GM21526 (cell line): Measurements from ENCODE around the gene CASP6.
"Not testable (repeated sequence)": the region's sequence is repeated elsewhere in the genome, so short reads cannot be mapped to it uniquely, and the experiment has no call there.

Experiments used
- ATAC-seq: cut with Tn5 transposase; IDR thresholded peaks from one replicate; pipeline ENCODE4 v1.9.1; 2021; ENCODE audit warnings: moderate library complexity; ENCODE audit not compliant: unreplicated experiment, low FRiP score

Gene CASP6

GRCh38 chr4:109721033-109721432, 17.8 kb upstream of the CASP6 start:
- ATAC-seq = no peak

DNA sequence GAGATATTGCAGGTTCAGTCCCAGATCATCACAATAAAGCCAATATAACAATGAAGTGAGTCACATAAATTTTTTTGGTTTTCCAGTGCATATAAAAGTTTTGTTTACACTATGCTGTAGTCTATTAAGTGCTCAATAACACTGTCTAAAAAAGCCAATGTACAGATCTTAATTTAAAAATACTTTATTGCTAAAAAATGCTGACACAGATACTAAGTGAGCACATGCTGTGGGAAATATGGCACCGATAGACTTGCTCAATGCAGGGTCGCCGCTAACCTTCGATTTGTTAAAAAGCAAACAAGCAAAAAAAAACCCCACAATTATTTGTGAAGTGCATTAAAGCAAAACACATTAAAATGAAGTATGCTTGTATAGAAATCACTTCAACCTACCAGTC, 16.4 kb upstream of the CASP6 start:
- ATAC-seq = no peak

- ATAC-seq = no peak
Observed at GRCh38 chr4:109718759-109719158, 15.5 kb upstream of the CASP6 start.

DNA sequence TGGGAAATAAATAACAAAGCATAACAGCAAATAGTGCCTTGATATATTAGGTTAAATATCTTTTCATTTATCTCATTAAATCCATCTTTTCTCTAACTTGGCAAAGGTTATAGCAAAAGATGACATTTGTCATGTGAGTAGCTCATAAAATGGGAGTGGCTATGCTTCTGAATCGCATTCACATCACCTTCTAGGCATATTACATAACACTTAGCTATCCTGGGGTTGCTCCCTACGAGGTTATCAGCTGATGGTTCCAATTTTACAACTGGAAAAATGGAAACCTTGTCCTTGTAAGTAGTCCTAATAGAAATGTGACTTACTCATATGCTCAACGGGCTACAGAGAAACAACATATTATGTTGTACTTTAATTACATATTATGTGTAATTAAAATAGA, 10.3 kb upstream of the CASP6 start:
- no peak for ATAC-seq

GRCh38 chr4:109708990-109709389, 5.7 kb upstream of the CASP6 start:
- peak; percentile 80 for ATAC-seq

DNA sequence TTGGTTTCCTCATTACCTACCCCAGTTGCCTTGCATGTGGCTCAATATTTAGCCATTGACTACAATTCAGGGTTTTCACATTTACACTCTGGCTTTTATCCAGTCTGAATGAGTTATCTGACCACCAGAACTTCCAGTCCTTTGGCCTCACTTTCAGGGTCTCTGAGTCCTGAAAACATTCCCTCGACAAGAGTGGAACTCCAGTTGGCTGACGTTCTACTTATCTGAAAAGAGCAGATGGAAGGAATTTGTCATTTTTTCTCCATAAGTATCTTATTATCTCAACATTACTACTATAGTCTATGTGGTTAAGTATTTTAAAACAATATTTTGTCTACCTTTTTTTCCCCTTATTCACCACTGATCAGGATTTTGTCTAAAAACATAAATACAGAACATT, 5.2 kb upstream of the CASP6 start:
- ATAC-seq = no peak

DNA sequence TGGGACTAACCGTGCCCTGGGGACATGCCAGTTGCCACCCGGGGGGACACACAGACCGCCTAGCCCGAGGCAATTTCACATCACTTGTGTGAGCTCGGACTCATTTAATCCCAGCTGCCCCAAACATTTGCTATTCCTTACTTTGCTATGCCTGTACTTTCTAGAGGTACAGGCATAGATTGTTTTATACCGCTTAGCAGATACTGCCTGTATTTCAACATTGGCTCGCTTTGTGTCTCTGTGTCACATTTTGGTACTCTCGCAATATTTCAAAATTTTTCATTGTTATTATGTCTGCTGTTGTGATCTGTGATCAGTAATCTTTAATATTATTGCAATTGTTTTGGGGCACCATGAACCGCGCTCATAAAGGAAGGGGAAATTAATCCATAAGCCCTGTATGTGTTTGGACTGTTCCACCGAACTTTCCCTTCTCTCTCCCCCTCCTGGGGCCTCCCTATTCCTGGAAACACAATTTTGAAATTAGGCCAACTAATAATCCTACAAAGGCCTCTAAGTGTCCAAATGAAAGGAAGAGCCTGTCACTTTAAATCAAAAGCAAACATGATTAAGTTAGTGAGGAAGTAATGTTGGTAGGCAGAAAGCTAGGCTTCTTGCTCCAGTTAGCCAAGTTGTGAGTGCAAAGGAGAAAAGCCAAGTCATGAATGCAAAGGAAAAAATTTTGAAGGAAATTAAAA, 568 bp upstream of the CASP6 start:
- ATAC-seq = no peak

- ATAC-seq = no peak
Observed at GRCh38 chr4:109701566-109702410, 1.5 kb downstream of the CASP6 start.

- no peak for ATAC-seq
Observed at GRCh38 chr4:109699553-109700225, 3.6 kb downstream of the CASP6 start.

DNA sequence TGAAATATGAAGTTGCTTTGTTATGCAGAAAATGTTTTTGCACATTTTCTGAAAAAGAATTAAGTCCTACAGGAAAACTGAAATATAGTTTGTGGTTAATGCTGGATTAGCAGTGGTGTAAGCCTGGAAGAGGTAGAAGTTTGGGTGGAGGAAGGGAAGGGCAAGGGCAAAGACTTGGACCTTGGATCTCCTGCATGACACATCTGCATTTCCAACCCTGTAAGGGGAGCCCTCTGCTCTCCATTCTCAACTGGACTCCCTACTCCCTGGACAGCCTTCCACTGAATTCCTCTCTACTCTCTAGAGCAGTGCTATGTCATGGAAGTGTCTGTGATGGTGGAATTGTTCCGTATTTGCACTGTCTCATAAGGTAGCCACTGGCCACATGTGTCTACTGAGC, 4.6 kb downstream of the CASP6 start:
- ATAC-seq = no peak

- no peak for ATAC-seq
Observed at GRCh38 chr4:109691411-109691920, 11.8 kb downstream of the CASP6 start.

DNA sequence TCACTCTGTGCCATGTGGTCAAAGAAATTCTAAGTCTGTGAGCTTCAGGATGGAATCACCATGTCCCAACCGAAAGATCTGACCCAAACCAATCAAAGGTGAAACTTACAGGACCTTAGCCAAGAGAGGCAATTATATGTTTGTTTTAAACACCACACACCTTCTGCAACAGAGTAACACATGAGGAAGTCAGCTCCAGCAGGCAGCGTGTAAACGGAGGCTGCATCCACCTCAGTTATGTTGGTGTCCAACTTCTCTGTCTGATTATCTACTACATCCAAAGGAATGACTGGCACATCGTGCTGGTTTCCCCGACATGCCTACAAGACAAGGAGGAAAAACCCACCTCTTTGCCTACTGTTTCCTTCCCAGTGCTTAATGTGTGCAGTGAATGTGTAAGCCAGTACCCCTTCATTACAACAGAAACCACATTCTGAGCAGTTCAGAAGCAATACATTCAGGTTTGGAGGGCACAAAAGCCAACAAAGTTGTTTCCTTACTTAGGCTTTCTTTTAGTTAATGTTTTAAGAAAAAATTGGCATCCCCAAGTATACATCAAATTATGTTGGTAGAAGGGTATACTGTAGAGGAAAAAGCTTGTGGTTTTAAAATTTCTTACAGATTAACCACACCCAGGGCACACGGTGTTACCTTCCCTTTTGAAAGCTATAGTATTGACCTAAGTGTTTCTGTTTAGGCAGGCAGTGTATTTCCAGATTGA, 12.4 kb downstream of the CASP6 start:
- ATAC-seq = no peak

- no peak for ATAC-seq
Observed at GRCh38 chr4:109684727-109685126, 18.5 kb downstream of the CASP6 start.

- ATAC-seq = no peak
Observed at GRCh38 chr4:109683621-109684253, 19.5 kb downstream of the CASP6 start.

DNA sequence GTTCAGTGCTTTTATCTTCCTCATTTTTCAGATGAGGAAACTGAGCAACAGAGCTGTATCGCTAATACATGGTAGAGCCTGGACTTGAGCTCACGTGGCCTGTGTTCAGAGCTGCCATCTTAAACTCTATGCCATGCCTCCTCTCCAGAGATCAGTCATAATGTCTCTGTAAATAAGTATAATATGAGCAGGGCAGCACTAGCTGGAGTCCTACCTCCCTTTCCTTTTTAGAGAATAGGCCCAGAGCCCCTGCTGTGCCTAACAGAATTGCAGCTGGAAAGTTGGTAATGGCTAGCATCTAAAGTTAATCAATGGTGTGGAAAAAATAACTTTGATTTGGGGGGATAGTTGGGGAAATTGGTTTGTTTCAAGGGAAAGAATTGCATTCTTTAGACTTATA, 20.4 kb downstream of the CASP6 start:
- no peak for ATAC-seq

DNA sequence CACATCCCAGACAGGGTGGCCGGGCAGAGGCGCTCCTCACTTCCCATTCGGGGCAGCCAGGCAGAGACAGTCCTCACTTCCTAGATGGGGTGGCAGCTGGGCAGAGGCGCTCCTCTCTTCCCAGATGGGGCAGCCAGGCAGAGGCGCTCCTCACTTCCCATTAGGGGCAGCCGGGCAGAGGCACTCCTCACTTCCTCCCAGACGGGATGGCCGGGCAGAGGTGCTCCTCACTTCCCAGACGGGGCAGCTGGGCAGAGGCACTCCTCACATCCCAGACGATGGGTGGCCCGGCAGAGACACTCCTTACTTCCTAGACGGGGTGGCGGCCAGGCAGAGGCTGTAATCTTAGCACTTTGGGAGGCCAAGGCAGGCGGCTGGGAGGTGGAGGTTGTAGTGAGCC, 24.3 kb downstream of the CASP6 start:
- ATAC-seq = not testable (repeated sequence)

- ATAC-seq = not testable (repeated sequence)
Observed at GRCh38 chr4:109678472-109678871, 24.8 kb downstream of the CASP6 start.

GRCh38 chr4:109676886-109677285, 26.4 kb downstream of the CASP6 start:
- ATAC-seq = no peak

DNA sequence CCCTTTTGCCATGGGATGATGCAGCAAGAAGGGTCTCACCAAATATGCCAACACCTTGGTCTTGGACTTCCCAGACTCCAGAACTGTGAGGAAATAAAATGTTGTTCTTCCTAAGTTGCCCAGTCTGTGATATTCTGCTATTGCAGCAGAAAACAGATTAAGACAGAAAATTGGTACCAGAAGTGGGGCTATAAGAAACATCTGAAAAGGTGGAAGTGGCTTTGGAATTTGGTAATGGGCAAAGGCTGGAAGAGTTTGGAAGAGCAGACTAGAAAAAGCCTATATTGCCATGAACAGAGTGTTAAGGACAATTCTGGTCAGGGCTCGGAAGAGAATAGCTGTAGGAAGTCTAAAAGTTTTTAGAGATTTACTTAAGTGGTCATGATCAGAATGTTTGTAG, 27.4 kb downstream of the CASP6 start:
- no peak for ATAC-seq

DNA sequence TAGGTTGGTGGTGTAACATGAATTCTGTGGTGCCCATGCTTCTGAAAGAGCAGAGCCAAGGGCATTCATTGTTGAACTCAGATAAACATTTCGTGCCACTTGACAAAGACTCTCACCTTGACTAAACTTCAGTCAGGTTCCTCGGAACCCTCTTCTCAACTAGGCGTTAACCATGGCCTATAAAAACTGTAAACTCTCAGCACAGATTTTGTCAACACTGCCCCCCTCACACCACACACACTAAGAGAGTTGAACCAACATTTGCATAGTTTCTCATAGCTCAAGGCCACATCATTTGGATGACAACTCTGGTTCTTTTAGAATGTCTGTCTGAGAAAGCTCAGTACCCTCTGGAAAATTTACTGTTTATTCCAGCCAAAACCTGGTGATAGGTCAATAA, 28.1 kb downstream of the CASP6 start:
- ATAC-seq = no peak
